ENCODE data around the gene CGNL1.

- no peak for TF ChIP-seq CTCF (IDR thresholded peaks at IDR 0.05)
- no peak for TF ChIP-seq POLR2A (IDR thresholded peaks at IDR 0.05)
Observed at GRCh38 chr15:57538821-57539220, 162.5 kb downstream of the CGNL1 start.
